ENCODE results near the gene TNMD. TPM values are rescaled to one million over a fixed set of nuclear protein-coding genes. Genes with fewer than 3 reads are reported as not detected.

TNMD gene
- total and polyA plus RNA-seq, 10 of the 15 experiments (the other 5 are each of a cell fraction or from before 2014, with no cell fraction given): not detected

DNA sequence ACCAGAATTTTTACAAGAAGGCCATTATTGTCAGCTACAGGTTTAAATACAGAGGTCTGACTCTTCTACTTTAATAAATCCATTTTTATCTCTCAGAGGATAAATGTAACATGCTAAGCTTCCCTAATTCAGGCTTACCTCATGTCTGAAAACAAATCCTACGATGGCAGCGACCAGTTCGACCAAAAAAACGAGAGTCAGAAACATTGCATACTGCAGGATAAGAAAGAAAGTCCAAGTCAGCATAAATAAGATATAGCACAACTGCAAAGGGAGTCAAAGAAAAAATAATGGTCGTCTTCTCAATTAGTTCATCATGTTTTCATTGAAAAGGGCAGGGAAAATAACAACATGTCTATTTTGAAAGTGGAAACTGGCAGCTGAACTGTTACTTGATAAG, 50.3 kb downstream of the TNMD start:
- POLR2A ChIA-PET: no interaction called here
- 40% methylated on average over 5 of the region's 5 CpGs for WGBS (ENCODE audit: insufficient coverage, insufficient replicate concordance, low lambda C conversion rate, missing lambda C conversion rate)

More for the DNA sequence above, 50.3 kb downstream of the TNMD start:
- Histone ChIP-seq H3K27me3 (replicated peaks in 1 of 2; ENCODE audit: control insufficient read depth in 2 of 2, insufficient read depth in 2 of 2, low read length in 1 of 2) (peaks cover 0 to 2% of the 10 kb centered on the region in 2 experiments; a peak in 2 of 4 replicates), H3K27ac (ENCODE audit: control insufficient read depth, insufficient read depth) (no peak overlapping the region), H3K4me1 (ENCODE audit: control insufficient read depth, insufficient read depth, low read length) (no peaks in the 10 kb centered on the region), H3K79me2 (ENCODE audit: control insufficient read depth, insufficient read depth, low read length) (no peaks in the 10 kb centered on the region), H4K20me1 (ENCODE audit: control insufficient read depth, insufficient read depth) (no peaks in the 10 kb centered on the region), H3K9ac (ENCODE audit: control insufficient read depth, insufficient read depth, low read length) (no peak overlapping the region), H2AFZ (ENCODE audit: control insufficient read depth, low read depth, low read length) (no peak overlapping the region), H3K4me2 (ENCODE audit: control insufficient read depth, insufficient read depth) (no peak overlapping the region), H3K36me3 (ENCODE audit: control insufficient read depth in 2 of 2, insufficient read depth in 2 of 2, low read length in 1 of 2) (no peaks in the 10 kb centered on the region), H3K4me3 (no peak overlapping the region), H3K9me3 (replicated peaks; ENCODE audit: control insufficient read depth, insufficient read depth, low read length) (no peaks in the 10 kb centered on the region; the same call in 2 of the 3 replicates)
- no TSS peak for BruUV-seq (replicated peaks)
- intact Hi-C loops (cut with micrococcal nuclease; ENCODE audit: unreplicated experiment): loop anchor here (10.0 kb wide), 1 partner anchor 120 kb away; no protein-coding TSS in a partner anchor
- in situ Hi-C loops (cut with MboI): no loop called here
- TF ChIP-seq PKNOX1 (IDR thresholded peaks at IDR 0.05) (no peak), MEF2B (IDR thresholded peaks at IDR 0.05; ENCODE audit: partially characterized antibody, poor library complexity, severe bottlenecking) (no peak), TBL1XR1 (IDR thresholded peaks at IDR 0.05; ENCODE audit: low read depth, low read length) (no peak), NBN (IDR thresholded peaks at IDR 0.05) (no peak), SPI1 (IDR thresholded peaks at IDR 0.05; ENCODE audit: borderline replicate concordance, insufficient read depth, low read depth, low read length) (no peak), USF1 (IDR thresholded peaks at IDR 0.05; ENCODE audit: borderline replicate concordance, extremely low read length, insufficient read depth, low read depth, low read length) (no peak)
- TF ChIP-seq, protein P1, sequence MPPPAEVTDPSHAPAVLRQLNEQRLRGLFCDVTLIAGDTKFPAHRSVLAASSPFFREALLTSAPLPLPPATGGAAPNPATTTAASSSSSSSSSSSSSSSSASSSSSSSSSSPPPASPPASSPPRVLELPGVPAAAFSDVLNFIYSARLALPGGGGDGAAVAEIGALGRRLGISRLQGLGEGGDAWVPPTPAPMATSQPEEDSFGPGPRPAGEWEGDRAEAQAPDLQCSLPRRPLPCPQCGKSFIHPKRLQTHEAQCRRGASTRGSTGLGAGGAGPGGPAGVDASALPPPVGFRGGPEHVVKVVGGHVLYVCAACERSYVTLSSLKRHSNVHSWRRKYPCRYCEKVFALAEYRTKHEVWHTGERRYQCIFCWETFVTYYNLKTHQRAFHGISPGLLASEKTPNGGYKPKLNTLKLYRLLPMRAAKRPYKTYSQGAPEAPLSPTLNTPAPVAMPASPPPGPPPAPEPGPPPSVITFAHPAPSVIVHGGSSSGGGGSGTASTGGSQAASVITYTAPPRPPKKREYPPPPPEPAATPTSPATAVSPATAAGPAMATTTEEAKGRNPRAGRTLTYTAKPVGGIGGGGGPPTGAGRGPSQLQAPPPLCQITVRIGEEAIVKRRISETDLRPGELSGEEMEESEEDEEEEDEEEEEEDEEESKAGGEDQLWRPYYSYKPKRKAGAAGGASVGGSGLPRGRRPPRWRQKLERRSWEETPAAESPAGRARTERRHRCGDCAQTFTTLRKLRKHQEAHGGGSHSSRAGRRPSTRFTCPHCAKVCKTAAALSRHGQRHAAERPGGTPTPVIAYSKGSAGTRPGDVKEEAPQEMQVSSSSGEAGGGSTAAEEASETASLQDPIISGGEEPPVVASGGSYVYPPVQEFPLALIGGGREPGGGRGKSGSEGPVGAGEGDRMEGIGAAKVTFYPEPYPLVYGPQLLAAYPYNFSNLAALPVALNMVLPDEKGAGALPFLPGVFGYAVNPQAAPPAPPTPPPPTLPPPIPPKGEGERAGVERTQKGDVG (CRISPR knock-in tag; IDR thresholded peaks at IDR 0.05): no peak
- FAIRE-seq (no peak), DNase-seq (ENCODE audit: low read depth, low spot score) (no peak), ATAC-seq (no peak)
- ChIA-PET RAD21 (ENCODE audit: unreplicated experiment) (no interaction called here), CTCF (no interaction called here), SMC1A (ENCODE audit: uncharacterized antibody, unreplicated experiment) (no interaction called here)

All from GM12878 (cell line).